Adipocyte (in vitro differentiated cells): ENCODE results near the gene GP1BB.

Source experiments
- DNase-seq: peaks from one replicate; pipeline ENCODE4 v3.0.0-alpha.2; 2015; ENCODE audit warnings: low read depth
- H3K27me3 ChIP-seq: replicated peaks from 2 replicates; pipeline ENCODE4 v1.7.0; 2013; ENCODE audit warnings: mild to moderate bottlenecking, low read length, moderate library complexity; ENCODE audit not compliant: control insufficient read depth, insufficient read depth
- H3K36me3 ChIP-seq: 2 replicates; pipeline ENCODE4 v1.7.0; 2013; ENCODE audit warnings: low read length, mild to moderate bottlenecking, moderate library complexity; ENCODE audit not compliant: control insufficient read depth, insufficient read depth, severe bottlenecking
- H3K4me1 ChIP-seq: 2 replicates; pipeline ENCODE4 v1.7.0; 2013; ENCODE audit warnings: mild to moderate bottlenecking, low read length, moderate library complexity; ENCODE audit not compliant: control insufficient read depth, insufficient read depth
- H3K4me3 ChIP-seq: 2 replicates; pipeline ENCODE4 v1.7.0; 2013; ENCODE audit warnings: mild to moderate bottlenecking, low read length, moderate library complexity
- H3K9ac ChIP-seq: 2 replicates; pipeline ENCODE4 v1.7.0; 2013; ENCODE audit warnings: mild to moderate bottlenecking, low read length, moderate library complexity
- H3K9me3 ChIP-seq: 2 replicates; pipeline ENCODE4 v1.7.0; 2013; ENCODE audit warnings: mild to moderate bottlenecking, low read length, moderate library complexity; ENCODE audit not compliant: control insufficient read depth

The GP1BB gene

DNA sequence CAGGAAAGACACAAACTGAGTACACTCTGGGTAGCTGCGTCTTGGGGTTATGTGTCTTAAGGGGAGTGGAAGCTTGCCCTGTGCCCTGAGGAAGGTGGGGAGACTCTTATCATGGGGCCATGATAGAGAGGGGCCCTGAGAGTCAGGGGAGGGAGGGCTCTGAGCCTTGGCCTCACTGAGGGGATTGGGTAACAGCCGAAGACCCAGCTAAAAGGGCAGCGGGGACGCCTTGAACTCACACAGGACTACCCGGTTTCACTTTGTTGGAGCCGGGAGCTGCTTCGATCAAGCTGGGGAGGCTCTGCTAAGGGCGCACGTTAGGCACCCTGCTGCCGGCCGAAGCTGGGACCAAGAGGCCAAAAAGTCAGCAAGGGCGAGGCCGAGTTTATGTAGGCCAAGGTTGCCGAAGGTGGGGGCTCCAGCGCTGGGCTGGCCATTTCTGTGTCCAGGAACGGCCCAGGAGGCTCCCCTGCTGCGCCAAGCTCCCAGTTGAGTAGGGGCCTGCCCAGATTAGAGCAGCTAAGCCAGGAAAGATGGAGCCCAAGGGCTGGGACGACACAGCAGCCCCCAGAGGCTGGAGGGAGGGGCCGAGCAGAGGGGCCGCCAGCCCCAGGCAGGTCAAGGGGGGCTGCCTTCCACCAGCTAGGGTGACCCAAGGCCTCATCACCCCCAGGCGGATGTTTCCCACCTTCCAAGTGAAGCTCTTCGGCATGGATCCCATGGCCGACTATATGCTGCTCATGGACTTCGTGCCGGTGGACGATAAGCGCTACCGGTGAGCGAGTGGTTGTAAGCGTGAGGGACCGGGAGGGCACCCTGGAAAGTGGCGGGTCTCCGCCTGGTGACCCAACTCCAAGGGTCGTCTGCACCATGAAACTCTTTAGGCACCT is 39.5 kb downstream of the GP1BB start:
- H3K36me3 ChIP-seq, result no peaks in the 10 kb centered on the region
- H3K4me1 ChIP-seq, result peaks cover 3% of the 10 kb centered on the region
- peaks cover 31% of the 10 kb centered on the region for H3K27me3 ChIP-seq
- H3K9me3 ChIP-seq, result no peaks in the 10 kb centered on the region
- no peak for DNase-seq
- H3K4me3 ChIP-seq, result peak overlapping the region; percentile 47
- H3K9ac ChIP-seq, result no peak overlapping the region

DNA sequence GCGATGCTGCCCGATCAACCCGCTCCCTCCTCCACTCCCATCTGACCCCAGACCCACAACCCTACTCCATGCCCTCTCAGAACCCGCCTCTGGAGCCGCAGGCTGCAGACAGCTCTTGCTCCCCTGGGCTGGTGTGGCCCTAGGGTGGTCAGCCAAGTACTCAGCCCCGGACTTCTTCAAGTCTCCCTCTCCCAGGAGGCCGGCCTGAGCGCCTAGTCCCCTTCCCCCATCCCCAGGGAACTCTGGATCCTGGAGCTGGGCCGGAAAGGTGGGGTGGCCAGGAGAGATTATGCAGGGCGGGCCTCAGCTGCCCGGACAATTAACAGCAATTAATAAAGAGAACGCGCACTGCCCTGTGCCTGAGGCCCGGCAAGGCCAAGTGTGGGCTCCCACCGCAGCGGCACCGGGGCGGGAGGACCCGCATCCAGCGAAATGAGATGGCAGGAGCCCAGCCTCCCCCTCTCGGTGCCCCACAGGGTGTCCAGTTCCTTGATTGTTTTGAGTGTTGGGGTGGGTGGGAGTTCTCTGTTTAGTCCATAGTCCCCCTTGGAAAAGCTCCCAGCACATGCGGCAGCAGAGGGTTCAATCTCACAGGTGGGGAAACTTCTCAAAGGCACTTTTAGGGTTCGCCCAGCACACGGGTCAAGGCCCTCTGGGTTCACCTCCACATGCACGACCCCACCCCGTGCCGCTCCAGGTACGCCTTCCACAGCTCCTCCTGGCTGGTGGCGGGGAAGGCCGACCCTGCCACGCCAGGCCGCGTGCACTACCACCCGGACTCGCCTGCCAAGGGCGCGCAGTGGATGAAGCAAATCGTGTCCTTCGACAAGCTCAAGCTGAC is 40.3 kb downstream of the GP1BB start:
- no peaks in the 10 kb centered on the region for H3K9me3 ChIP-seq
- H3K36me3 ChIP-seq, result no peaks in the 10 kb centered on the region
- no peak overlapping the region for H3K4me3 ChIP-seq
- DNase-seq, result no peak
- peaks cover 40% of the 10 kb centered on the region for H3K27me3 ChIP-seq
- peaks cover 3% of the 10 kb centered on the region for H3K4me1 ChIP-seq
- H3K9ac ChIP-seq, result no peak overlapping the region

DNA sequence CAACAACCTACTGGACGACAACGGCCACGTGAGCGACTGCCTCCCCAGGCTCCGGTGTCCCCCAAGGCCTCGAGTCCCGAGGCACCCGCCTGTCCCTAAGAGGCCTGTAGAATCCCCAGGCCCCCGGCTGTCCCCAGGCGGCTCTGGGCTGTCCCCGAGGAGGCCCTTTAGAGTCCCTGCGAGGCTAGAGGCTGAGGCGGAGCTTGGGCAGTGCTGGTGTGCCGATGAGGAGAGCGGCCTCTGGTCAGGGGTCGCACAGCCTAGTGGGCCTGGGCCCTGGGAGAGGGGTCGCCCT is 40.9 kb downstream of the GP1BB start:
- peaks cover 3% of the 10 kb centered on the region for H3K4me1 ChIP-seq
- no peak overlapping the region for H3K4me3 ChIP-seq
- H3K27me3 ChIP-seq, result peaks cover 45% of the 10 kb centered on the region

DNA sequence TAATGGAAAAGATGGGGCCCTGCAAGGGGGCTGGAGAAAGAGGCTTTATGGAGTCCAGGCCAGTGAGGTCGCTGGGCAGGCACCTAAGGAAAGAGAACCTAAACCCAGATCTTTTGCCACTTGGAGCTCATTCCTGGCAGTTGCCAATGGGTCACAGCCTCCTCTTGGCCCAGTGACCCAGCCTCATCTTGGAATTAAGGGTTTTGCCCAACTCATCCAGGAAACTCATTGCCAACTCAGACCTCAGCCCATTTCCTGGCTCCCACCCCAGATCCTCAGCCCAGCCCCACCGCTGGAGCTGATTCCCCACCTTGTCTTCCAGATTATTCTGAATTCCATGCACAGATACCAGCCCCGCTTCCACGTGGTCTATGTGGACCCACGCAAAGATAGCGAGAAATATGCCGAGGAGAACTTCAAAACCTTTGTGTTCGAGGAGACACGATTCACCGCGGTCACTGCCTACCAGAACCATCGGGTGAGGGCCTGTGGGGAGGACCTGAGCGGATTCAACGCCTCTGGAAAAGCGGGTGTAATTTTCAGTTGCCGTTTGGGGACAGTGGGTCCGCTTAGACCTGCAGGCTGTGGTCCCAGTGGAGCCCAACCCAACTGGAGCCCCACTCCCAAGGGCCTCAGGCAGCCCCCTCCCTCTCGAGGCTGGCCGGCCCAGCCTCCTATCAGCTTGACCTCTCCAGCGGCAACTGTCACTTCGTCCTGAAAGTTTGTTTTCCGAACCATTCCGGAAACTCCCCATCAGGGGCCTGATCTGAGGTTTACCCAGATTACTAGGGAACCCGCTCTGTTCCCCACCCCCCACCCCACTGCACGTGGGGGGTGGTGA is 41.5 kb downstream of the GP1BB start:
- H3K9ac ChIP-seq, result no peak overlapping the region
- no peak overlapping the region for H3K4me3 ChIP-seq
- DNase-seq, result no peak
- peaks cover 45% of the 10 kb centered on the region for H3K27me3 ChIP-seq
- H3K36me3 ChIP-seq, result no peaks in the 10 kb centered on the region
- no peaks in the 10 kb centered on the region for H3K9me3 ChIP-seq
- H3K4me1 ChIP-seq, result peaks cover under 1% of the 10 kb centered on the region

More for the DNA sequence above, 40.9 kb downstream of the GP1BB start:
- no peak for DNase-seq
- Histone ChIP-seq H3K36me3 (no peaks in the 10 kb centered on the region), H3K9me3 (no peaks in the 10 kb centered on the region), H3K9ac (no peak overlapping the region)

DNA sequence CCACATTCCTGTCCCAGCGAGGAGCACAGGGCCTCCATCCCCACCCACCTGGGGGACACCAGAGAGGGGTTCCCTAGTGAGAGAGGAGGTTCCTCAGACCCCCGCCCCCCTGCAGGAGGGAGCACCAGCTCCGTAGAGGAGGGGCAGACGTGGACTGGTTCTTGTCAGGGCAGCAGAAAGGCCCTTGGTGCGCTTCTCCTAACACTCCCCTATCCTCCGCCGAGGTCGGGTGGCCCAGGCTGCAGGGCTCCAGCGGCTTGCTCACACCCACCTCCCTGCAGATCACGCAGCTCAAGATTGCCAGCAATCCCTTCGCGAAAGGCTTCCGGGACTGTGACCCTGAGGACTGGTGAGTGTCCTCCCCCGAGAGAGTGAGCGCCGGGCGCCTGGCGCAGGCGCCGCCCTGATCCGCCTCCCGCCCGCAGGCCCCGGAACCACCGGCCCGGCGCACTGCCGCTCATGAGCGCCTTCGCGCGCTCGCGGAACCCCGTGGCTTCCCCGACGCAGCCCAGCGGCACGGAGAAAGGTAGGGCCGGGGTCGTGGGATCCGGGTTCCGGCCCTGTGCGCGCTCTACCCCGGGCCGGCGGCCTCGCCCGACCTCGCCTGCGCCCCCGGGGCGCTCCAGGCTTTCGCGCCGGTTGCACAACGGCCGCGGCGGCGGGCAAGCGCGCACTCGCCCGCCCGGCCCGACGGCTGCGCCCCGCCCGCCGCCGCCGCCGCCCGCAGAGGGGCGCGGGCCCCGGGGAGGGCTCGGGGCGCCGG is 42.3 kb downstream of the GP1BB start:
- H3K36me3 ChIP-seq, result no peaks in the 10 kb centered on the region
- DNase-seq, result no peak
- H3K27me3 ChIP-seq, result peaks cover 47% of the 10 kb centered on the region
- no peaks in the 10 kb centered on the region for H3K4me1 ChIP-seq
- H3K9me3 ChIP-seq, result no peaks in the 10 kb centered on the region
- no peak overlapping the region for H3K9ac ChIP-seq
- peak overlapping the region; percentile 52 for H3K4me3 ChIP-seq

DNA sequence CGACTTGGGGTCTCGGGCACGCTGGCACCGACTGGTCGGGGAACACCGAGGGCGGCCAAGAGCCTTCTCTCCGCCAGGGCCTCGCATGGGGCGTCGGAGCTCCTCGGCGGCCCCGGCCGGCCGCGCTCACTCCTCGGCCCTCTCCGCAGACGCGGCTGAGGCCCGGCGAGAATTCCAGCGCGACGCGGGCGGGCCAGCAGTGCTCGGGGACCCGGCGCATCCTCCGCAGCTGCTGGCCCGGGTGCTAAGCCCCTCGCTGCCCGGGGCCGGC is 42.8 kb downstream of the GP1BB start:
- H3K4me3 ChIP-seq, result no peak overlapping the region

DNA sequence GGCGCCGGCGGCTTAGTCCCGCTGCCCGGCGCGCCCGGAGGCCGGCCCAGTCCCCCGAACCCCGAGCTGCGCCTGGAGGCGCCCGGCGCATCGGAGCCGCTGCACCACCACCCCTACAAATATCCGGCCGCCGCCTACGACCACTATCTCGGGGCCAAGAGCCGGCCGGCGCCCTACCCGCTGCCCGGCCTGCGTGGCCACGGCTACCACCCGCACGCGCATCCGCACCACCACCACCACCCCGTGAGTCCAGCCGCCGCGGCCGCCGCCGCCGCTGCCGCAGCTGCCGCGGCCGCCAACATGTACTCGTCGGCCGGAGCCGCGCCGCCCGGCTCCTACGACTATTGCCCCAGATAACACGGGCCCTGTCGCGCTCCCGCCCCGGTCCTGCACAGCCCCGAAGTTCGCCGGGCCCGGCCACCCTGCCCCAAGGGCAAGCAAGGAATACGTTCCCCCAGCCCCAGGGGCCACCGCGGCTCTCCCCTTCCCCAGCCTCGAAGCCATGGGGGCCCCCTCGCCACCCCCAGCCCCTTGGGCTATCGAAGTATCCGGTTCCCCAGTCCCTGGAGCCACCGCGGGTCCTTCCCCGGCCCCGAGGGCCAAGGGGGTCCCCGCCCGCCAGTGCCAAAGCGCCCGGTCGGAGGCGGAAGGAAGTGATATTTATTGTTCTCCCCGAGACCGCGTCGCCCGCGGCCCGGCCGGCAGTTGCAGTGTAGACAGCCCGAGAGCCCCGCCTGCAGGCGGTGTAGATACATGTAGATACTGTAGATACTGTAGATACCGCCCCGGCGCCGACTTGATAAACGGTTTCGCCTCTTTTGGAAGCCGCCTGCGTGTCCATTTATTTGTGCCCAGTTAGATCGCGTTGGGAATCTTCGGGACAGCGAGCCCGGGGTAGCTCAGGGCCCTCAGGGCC is 43.4 kb downstream of the GP1BB start:
- no peaks in the 10 kb centered on the region for H3K9me3 ChIP-seq
- no peak overlapping the region for H3K9ac ChIP-seq
- no peaks in the 10 kb centered on the region for H3K36me3 ChIP-seq
- H3K4me3 ChIP-seq, result peak overlapping the region; percentile 17
- H3K27me3 ChIP-seq, result peaks cover 51% of the 10 kb centered on the region
- DNase-seq, result no peak
- no peaks in the 10 kb centered on the region for H3K4me1 ChIP-seq

More for the DNA sequence above, 42.8 kb downstream of the GP1BB start:
- Histone ChIP-seq H3K4me1 (no peaks in the 10 kb centered on the region), H3K36me3 (no peaks in the 10 kb centered on the region), H3K9me3 (no peaks in the 10 kb centered on the region), H3K27me3 (peaks cover 47% of the 10 kb centered on the region), H3K9ac (no peak overlapping the region)
- no peak for DNase-seq

DNA sequence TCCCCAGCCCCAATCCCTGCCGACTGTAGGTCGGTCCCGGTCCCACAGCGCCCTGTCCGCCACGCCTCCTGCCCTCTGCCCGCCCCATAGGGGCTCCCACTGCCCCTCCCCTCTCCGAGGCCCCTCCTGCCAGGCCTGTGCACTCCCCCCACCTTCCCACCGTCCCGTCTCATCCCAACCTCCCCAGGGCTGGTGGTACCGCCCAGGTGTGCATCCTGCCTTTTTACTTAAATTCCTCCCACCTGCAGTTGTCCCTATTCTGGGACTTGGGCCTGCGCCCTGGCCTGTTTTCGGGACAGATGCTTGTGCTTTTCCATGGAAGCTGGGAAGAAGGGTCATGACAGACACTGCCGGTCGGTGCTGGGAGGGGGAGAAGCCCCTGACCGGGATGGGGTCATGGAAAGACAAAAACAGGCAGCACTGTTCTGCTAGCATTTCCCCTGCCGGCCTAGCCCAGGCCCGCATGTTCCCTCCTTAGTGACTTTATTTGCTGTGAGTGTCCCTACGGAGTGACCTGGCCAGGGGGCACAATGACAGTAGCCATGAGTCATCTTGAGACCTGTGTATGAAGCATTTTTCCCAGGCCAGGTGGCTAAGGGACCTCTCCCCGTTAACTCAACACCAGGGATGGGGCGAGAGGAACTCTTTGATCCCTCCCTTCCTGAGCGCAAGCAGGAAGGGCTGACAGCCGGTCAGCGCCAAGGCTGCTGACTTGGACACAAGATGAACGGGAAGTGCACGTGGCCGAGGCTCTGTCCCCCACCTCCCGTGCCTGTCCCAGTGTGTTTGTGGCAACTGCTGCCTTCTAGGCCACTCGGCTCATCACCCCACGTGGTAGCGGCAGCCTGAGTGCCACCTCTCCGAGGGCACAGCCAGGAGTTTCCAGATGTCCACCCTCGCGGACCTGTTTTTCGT is 44.3 kb downstream of the GP1BB start:
- Histone ChIP-seq H3K36me3 (no peaks in the 10 kb centered on the region), H3K4me1 (no peaks in the 10 kb centered on the region), H3K4me3 (no peak overlapping the region), H3K9ac (no peak overlapping the region), H3K27me3 (peaks cover 54% of the 10 kb centered on the region), H3K9me3 (no peaks in the 10 kb centered on the region)
- no peak for DNase-seq

DNA sequence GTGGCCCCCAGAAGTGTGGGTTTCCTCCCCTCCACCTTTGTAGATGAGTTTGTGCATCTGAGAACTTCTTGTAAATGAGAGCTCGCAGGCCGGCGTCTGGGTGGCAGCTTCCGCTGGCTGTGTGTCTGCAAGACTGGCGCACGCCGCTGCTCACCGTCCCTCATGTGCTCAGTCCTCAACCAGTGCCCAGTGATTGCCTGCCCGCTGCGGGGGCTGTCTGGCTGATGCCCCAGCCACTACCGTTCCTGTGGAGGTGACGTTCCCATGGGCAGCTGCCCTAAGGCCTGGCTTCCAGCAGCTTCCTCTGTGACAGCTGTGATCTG is 46.0 kb downstream of the GP1BB start:
- Histone ChIP-seq H3K9ac (no peak overlapping the region), H3K4me3 (no peak overlapping the region), H3K9me3 (no peaks in the 10 kb centered on the region), H3K27me3 (peaks cover 55% of the 10 kb centered on the region), H3K36me3 (no peaks in the 10 kb centered on the region), H3K4me1 (no peaks in the 10 kb centered on the region)
- DNase-seq, result no peak
